ENCODE results near the gene OR8G1. TPM values are rescaled to one million over a fixed set of nuclear protein-coding genes. Genes with fewer than 3 reads are reported as not detected.
"Not testable (repeated sequence)": the region's sequence is repeated elsewhere in the genome, so short reads cannot be mapped to it uniquely, and the experiment has no call there.

Gene OR8G1
- total RNA-seq, 1 experiment from 2014 or later = not detected

GRCh38 chr11:124222407-124222806 is 18.5 kb upstream of the OR8G1 start:
- no peaks in the 10 kb centered on the region for H3K9me3 ChIP-seq (ENCODE audit: low read length)
- H3K9ac ChIP-seq (ENCODE audit: low read length) = no peak overlapping the region
- ChIA-PET CTCF (no interaction called here), POLR2A (ENCODE audit: unreplicated experiment) (interaction anchor here (0.6 kb wide), 1 partner anchor 64 kb away, joined by 5 read pairs; no protein-coding TSS in a partner anchor)
- peaks cover 34% of the 10 kb centered on the region; the same call in 1 of the 2 replicates for H3K27me3 ChIP-seq (ENCODE audit: low read length)
- no peaks in the 10 kb centered on the region for H3K36me3 ChIP-seq (ENCODE audit: low read depth, low read length)
- no peaks in the 10 kb centered on the region for H3K4me1 ChIP-seq (ENCODE audit: insufficient read depth, low read length)
- H3F3A ChIP-seq (ENCODE audit: low read length, unreplicated experiment) = no peaks in the 10 kb centered on the region
- no peak for DNase-seq
- no peaks in the 10 kb centered on the region for H3K79me2 ChIP-seq (ENCODE audit: low read length)
- intact Hi-C loops (cut with micrococcal nuclease) = no loop called here
- no peaks in the 10 kb centered on the region for H4K20me1 ChIP-seq (ENCODE audit: low read length)
- H2AFZ ChIP-seq (ENCODE audit: low read length) = no peak overlapping the region
- TF ChIP-seq EZH2 (IDR thresholded peaks at IDR 0.05; ENCODE audit: low read length, unreplicated experiment) (no peak), CTCF (conservative IDR thresholded peaks at IDR 0.05; ENCODE audit: low read depth, low read length) (no peak), EZH2phosphoT487 (IDR thresholded peaks at IDR 0.05; ENCODE audit: borderline replicate concordance, low read length) (no peak)
- ATAC-seq = no peak
- no peak overlapping the region for H3K4me2 ChIP-seq (ENCODE audit: low read length)
- H3K27ac ChIP-seq (ENCODE audit: low read length) = no peak overlapping the region
- H3K9me2 ChIP-seq (replicated peaks; ENCODE audit: low read length) = no peaks in the 10 kb centered on the region
- no TSS peak for BruUV-seq (replicated peaks)
- H3K4me3 ChIP-seq (ENCODE audit: low read length) = no peak overlapping the region

GRCh38 chr11:124224618-124225423 is 16.1 kb upstream of the OR8G1 start:
- H3K36me3 ChIP-seq (ENCODE audit: low read depth, low read length); H3K4me3 ChIP-seq (ENCODE audit: low read length); CTCF ChIA-PET; H3K79me2 ChIP-seq (ENCODE audit: low read length); H3K27ac ChIP-seq (ENCODE audit: low read length); ATAC-seq; H3K4me2 ChIP-seq (ENCODE audit: low read length); H4K20me1 ChIP-seq (ENCODE audit: low read length); DNase-seq; POLR2A ChIA-PET (ENCODE audit: unreplicated experiment); intact Hi-C loops (cut with micrococcal nuclease); H2AFZ ChIP-seq (ENCODE audit: low read length); H3F3A ChIP-seq (ENCODE audit: low read length, unreplicated experiment); BruUV-seq (replicated peaks); H3K9me3 ChIP-seq (ENCODE audit: low read length); H3K4me1 ChIP-seq (ENCODE audit: insufficient read depth, low read length); H3K9ac ChIP-seq (ENCODE audit: low read length); H3K9me2 ChIP-seq (replicated peaks; ENCODE audit: low read length): not testable (repeated sequence)
- peaks cover 50% of the 10 kb centered on the region for H3K27me3 ChIP-seq (ENCODE audit: low read length)

- Histone ChIP-seq H3K4me1 (ENCODE audit: insufficient read depth, low read length) (no peaks in the 10 kb centered on the region), H3K9me3 (ENCODE audit: low read length) (no peaks in the 10 kb centered on the region), H3K4me2 (ENCODE audit: low read length) (no peak overlapping the region), H3K36me3 (ENCODE audit: low read depth, low read length) (no peaks in the 10 kb centered on the region), H3K27me3 (ENCODE audit: low read length) (peaks cover 48% of the 10 kb centered on the region), H3K9me2 (replicated peaks; ENCODE audit: low read length) (no peaks in the 10 kb centered on the region), H3K79me2 (ENCODE audit: low read length) (no peaks in the 10 kb centered on the region), H3K4me3 (ENCODE audit: low read length) (no peak overlapping the region), H3K9ac (ENCODE audit: low read length) (no peak overlapping the region), H3K27ac (ENCODE audit: low read length) (no peak overlapping the region), H3F3A (ENCODE audit: low read length, unreplicated experiment) (no peaks in the 10 kb centered on the region), H4K20me1 (ENCODE audit: low read length) (no peaks in the 10 kb centered on the region), H2AFZ (ENCODE audit: low read length) (no peak overlapping the region)
- ATAC-seq (no peak), DNase-seq (no peak)
- intact Hi-C loops (cut with micrococcal nuclease) = no loop called here
- TF ChIP-seq EZH2 (IDR thresholded peaks at IDR 0.05; ENCODE audit: low read length, unreplicated experiment) = no peak
- TF ChIP-seq EZH2phosphoT487 (IDR thresholded peaks at IDR 0.05; ENCODE audit: borderline replicate concordance, low read length) = no peak
- TF ChIP-seq CTCF (conservative IDR thresholded peaks at IDR 0.05; ENCODE audit: low read depth, low read length) = no peak
- CTCF ChIA-PET = no interaction called here
- BruUV-seq (replicated peaks) = no TSS peak
- POLR2A ChIA-PET (ENCODE audit: unreplicated experiment) = no interaction called here
Observed at GRCh38 chr11:124225471-124225870, 15.4 kb upstream of the OR8G1 start.
